ENCODE data around the gene HPN.
"Not testable (repeated sequence)": the region's sequence is repeated elsewhere in the genome, so short reads cannot be mapped to it uniquely, and the experiment has no call there.

The HPN gene

DNA sequence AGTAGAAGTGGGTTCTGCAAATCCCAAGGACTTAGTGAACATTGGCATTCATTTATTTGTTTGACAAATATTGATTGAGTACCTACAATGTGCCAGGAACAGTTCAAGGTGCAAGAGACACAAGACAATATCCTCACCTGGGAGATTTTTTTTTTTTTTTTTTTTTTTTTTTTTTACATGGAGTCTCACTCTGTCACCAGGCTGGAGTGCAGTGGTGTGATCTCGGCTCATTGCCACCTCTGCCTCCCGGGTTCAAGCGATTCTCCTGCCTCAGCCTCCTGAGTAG is 13.0 kb upstream of the HPN start:
- FAIRE-seq = not testable (repeated sequence)

DNA sequence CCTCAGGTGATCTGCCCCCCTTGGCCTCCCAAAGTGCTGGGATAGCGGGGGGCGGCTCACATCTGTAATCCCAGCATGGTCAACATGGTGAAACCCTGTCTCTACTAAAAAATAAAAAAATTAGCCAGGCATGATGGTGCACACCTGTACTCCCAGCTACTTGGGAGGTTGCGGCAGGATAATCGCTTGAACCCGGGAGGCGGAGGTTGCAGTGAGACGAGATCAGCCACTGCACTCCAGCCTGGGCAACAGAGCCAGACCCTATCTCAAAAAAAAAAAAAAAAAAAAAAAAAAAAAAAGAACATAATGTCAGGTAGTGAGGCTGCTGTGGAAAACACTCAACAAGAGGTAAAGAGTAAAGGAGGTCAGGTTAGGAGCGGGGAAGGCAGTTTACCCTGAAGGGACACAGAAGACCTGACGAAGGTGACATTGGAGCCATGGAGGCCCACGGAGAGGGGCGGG is 12.2 kb upstream of the HPN start:
- not testable (repeated sequence) for FAIRE-seq

GRCh38 chr19:35029737-35030256 is 11.7 kb upstream of the HPN start:
- no peak for FAIRE-seq

DNA sequence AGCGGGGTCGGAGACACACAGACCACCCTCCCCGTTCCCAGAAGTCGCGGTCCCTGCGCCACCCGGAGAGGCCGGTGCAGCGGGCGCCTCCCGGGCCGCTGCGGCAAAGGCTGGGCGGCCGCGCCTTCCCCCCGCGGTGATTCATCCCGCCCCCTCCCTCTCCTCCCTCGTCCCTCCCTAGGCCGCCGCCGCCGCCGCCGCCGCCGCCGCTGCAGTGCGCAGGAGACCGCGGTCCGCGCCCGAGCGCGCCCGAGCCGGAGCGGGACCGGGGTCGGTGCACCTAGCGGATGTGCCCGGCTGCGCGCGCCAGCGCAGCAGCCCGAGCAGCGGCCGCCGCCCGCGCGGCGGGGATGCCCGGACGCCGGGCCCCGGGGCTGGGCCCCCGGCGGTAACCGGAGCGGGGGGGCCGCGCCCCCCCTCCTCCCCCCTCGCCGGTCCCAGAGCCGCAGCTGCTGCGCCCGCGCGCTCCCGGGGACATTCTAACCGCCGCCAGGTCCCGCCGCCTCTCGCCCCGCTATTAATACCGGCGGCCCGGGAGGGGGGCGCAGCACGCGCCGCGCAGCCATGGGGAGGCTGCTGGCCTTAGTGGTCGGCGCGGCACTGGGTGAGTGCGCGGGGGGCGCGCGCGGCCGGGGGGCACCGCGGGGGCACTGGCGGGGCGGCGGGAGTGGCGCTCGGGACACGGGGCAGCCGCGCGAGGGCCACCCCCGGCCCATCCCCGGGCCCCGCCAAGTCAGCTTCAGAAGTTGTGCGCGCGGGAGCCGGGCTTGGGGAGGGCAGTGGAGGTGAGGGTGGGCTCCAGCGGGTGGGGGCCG is 11.1 kb upstream of the HPN start, which contains the start of gene SCN1B:
Gene SCN1B (plus strand): TSS at position 214 of the 815 bp plus-strand sequence. CDS start 351 bp downstream, at position 565.
- no peak for FAIRE-seq

GRCh38 chr19:35031072-35031881 is 10.2 kb upstream of the HPN start:
- no peak for FAIRE-seq

DNA sequence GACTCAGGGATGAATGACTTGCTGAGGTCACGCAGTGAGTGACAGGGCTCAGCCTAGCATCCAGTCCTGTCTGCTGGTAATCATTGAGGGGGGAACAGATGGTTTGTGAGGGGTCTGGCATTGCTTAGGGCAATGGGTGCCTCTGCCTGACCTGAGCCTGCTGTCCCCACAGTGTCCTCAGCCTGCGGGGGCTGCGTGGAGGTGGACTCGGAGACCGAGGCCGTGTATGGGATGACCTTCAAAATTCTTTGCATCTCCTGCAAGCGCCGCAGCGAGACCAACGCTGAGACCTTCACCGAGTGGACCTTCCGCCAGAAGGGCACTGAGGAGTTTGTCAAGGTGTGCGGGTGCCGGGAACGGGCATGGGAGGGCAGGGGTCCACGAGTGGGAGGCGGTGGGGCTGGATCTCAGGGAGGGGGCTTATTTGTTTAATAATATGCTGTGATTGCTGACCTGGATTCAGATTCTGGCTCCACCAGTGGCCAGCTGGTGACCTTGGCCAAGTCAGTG is 9.1 kb upstream of the HPN start:
- no peak for FAIRE-seq

DNA sequence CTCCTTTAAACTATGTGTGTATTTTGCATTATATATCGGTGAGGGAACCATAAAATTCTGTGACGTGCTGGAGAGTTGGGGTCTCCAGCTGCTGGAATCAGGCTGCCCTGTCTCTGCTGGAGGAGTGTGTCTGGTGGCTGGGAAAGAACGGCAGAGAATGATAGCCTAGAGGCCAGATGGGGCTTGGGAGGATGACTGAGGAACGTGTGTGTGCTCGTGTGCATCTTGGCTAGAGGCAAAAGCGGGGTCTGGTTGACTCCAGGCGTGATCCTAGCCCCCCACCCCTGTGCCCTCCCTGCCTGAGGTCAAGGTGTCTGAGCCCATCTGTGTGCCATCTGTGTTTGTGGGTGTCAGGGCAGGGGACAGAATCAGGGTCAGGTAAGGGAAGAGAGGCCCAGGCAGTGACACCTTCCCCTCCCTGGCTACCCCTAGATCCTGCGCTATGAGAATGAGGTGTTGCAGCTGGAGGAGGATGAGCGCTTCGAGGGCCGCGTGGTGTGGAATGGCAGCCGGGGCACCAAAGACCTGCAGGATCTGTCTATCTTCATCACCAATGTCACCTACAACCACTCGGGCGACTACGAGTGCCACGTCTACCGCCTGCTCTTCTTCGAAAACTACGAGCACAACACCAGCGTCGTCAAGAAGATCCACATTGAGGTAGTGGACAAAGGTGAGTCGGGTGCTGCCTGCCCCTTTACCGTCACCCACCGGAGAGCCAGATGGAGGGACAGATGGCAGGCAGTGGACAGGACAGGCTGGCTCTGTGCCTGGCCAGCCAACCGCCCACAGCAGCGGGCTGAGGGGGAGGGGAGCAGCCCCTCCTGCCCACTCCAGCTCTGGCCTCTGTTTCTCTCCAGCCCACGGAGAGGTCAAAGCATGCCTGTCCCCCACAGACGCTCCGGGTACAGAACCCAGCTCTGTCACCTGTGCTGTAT is 8.2 kb upstream of the HPN start:
- FAIRE-seq = no peak

- FAIRE-seq = no peak
These were observed 7.5 kb upstream of the HPN start for GRCh38 chr19:35034005-35034502.

DNA sequence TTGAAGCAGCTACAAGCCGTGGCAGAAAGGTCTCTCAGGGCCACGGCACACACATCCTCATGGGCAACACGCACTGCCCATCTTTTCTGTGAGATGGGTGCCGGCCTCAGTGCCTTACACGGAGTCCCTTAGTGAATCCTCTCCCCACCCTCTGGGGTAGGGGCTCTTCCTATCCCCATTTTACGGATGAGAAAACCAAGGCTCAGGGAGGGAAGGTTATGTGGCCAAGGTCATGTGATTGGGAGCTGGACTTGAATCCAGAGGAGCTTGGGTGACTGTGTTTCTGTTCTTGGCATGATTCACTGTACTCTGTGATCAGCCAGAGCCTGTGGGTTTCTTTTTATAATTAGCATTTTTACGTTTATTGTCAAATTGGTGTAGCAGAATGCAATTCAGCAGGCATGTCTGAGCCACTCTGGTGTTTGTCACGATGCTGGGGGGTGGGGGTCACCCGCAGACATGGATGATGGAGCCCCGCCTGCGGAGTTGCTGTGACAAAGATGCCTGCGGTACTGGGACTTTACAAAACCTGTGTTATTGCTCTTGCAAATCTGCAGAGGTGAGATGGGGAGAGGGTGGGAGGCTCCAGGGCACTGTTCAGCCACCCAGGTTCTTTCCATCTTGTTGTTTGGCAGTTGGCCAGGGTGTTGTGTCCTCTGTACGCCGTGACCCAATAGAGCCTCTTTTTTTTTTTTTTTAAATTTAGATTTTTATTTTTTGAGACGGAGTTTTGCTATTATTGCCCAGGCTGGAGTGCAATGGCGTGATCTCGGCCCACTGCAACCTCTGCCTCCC is 6.7 kb upstream of the HPN start:
- FAIRE-seq = no peak

DNA sequence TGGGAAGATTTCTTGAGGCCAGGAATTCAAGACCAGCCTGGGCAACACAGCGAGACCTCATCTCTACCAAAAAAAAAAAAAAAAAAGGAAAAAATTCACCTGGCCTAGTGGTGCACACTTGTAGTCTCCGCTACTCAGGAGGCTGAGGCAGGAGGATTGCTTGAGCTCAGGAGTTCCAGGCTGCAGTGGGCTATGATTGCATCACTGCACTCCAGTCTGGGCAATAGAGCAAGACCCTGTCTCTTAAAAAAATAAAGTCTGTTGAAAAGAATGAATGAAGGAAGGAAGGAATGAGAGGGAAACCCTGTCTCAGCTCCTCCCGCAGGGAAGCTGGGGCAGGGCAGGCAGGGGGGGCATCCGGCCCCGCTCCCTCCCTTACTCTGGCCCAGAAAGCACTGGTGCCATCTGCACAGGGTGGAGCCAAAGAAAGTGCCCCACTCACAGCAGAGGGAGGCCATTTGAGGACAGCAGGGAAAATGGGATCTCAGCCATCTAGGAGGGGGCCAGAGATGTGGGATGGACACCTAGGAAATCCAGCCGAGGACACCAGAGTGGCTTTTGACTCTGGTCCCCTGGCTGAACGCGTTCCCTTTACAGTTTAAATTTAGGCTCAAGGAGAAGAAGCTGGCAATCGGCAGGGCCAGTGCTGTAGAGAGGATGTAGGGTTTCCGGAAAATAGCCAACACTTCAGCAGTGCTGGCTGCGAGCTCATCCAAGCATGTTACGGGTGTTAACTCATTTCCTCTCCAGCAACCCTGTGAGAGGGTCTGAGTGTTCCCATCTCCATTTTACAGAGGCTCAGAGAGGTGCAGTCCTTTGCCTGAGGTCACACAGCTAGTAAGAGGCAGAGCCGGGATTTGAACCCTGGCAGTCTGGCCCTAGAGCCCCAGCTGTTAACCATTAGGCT is 3.6 kb upstream of the HPN start:
- no peak for FAIRE-seq

GRCh38 chr19:35038623-35039512 is 2.7 kb upstream of the HPN start:
- no peak for FAIRE-seq

- no peak for FAIRE-seq
These were observed 1.4 kb upstream of the HPN start for GRCh38 chr19:35039881-35040825.

GRCh38 chr19:35040826-35041547 is 534 bp upstream of the HPN start:
- no peak for FAIRE-seq

- no peak for FAIRE-seq
These were observed 672 bp downstream of the HPN start for GRCh38 chr19:35042056-35042730.

DNA sequence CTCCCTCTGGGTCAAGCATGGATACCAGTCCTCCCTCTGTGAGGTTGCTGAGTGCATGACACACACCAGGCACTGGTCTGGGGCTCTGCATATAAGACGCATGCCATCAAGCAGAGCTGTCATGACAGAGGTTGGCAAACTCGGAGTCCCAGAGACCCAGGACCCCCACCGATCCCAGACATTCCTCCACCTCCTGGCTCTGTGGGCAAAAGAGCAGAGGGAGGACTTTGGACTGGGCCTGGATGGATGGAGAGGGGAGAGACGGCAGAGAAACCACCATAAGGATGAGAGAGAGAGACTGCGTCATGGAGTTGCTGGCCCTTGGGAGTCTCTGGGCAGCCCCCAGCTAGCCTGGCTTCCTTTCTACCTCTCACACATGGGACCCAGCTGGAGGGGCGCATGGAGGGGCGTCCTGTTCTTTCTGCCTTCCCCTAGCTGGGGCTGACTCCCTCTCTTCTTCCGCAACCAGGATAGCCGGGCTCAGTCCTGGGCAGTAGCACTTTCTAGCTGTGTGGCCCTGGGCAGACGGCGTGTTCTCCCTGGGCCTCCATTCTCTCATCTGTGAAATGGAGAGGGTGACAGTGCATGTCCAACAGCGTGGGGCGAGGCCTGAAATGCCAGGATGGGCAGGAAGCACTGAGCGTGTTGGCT is 1.6 kb downstream of the HPN start:
- FAIRE-seq = no peak

GRCh38 chr19:35043906-35044305 is 2.4 kb downstream of the HPN start:
- FAIRE-seq = no peak
